Uterus (tissue), 4 donors: Measurements from ENCODE around the gene SPTBN5. TPM values are rescaled to one million over a fixed set of nuclear protein-coding genes. Genes with fewer than 3 reads are reported as not detected.

Source experiments
- DNase-seq, 2 donors: peaks; one replicate each; pipeline ENCODE4 v3.0.0-alpha.2; 2019 to 2020
- H3K27ac ChIP-seq, 2 donors: fragments of 200-600 bp; sonication (generic); 1 replicate in 1 of 2; 2 replicates in 1 of 2; pipeline ENCODE4 v1.5.1; 2016 to 2018
- H3K27me3 ChIP-seq, 2 donors: fragments of 200-600 bp; sonication (generic); one replicate each; pipeline ENCODE4 v1.5.1; 2018 to 2019; ENCODE audit warnings: control low read depth in 1 of 2
- H3K36me3 ChIP-seq, 2 donors: fragments of 200-600 bp; sonication (generic); one replicate each; pipeline ENCODE4 v1.5.1; 2019; ENCODE audit warnings: control low read depth in 1 of 2
- H3K4me1 ChIP-seq, 2 donors: fragments of 200-600 bp; sonication (generic); one replicate each; pipeline ENCODE4 v1.5.1; 2018 to 2019; ENCODE audit warnings: control low read depth in 1 of 2
- H3K4me3 ChIP-seq, 2 donors: fragments of 200-600 bp; sonication (generic); 1 replicate in 1 of 2; 2 replicates in 1 of 2; pipeline ENCODE4 v1.5.1; 2018 to 2019; ENCODE audit warnings: mild to moderate bottlenecking in 1 of 2
- H3K9me3 ChIP-seq, 2 donors: fragments of 200-600 bp; sonication (generic); one replicate each; pipeline ENCODE4 v1.5.1; 2019; ENCODE audit warnings: control low read depth in 1 of 2
- POLR2A ChIP-seq, 2 donors: fragments of 450-650 bp; IDR thresholded peaks; one replicate each; pipeline ENCODE4 v1.6.1; 2016; ENCODE audit warnings: antibody characterized with exemption in 2 of 2, mild to moderate bottlenecking in 1 of 2, moderate library complexity in 1 of 2
- intact Hi-C: fragments of 100-400 bp; cut with DNase I; formaldehyde crosslinking; loops from one replicate; pipeline ENCODE4 v1.15.1; 2023; ENCODE audit warnings: low total_unique reads
- total RNA-seq, 4 donors: library from RNA; depleted of rRNA in 3 of 4; stranded (reverse); fragments of >200 nt in 3 of 4; gene quantifications; one replicate each; pipeline versions ENCODE4 v1.1.0 to v1.2.4, GENCODE V29; 2014 to 2023
- TF ChIP-seq, protein P1 (sequence below), 4 experiments: fragments of 200-600 bp in 2 of 4; fragments of 450-650 bp in 2 of 4; sonication (generic) in 2 of 4; IDR thresholded peaks; one replicate each; pipeline ENCODE4 v1.5.1; 2016 to 2019; ENCODE audit warnings: antibody characterized with exemption in 4 of 4, mild to moderate bottlenecking in 2 of 4, moderate library complexity in 1 of 4
- donor health status: DM: yes; HTN: yes; CAD: no.

Gene SPTBN5
- total RNA-seq, 4 donors from 2014 or later, result 0.51 to 0.76 (median 0.61) TPM; not detected in 1

DNA sequence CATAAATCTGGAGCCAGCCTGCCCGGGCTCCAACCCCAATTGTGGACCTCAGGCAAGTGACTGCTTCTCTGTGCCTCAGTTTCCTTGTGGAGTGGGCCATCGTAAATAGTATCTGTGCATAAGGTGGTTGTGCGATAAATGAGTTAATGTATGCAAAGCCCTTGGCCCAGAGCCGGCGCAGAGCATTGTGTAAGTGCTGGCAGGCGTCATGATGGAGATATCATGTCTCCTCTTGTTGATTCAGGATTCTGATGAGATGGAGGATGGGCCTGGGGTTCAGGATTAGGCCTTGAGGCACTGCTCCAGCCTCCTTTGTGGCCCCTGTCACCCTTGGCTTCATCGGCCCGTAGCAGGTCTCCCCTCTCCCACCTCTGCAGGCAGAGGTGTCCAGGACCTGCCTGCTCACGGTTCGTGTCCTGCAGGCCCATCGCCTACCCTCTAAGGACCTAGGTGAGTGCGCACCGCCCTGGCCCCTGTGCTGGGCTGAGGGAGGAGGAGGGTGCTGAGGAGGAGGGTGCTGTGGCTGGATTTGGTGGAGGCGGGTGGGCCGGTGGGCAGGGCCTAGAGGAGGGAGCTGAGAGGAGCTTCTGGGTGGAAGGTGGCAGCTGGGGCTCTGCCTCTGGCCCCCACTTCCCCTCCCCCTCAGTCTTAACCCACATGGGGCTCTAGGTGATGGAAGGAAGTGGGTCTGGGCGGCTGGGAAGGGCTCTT is 53.9 kb downstream of the SPTBN5 start:
- intact Hi-C loops, result no loop called here
- no peak for TF ChIP-seq POLR2A (IDR thresholded peaks at IDR 0.05)
- Histone ChIP-seq H3K27ac (no peak overlapping the region), H3K4me3 (no peak overlapping the region), H3K27me3 (no peaks in the 10 kb centered on the region), H3K36me3 (no peaks in the 10 kb centered on the region), H3K4me1 (no peaks in the 10 kb centered on the region), H3K9me3 (no peaks in the 10 kb centered on the region)
- DNase-seq, result no peak

DNA sequence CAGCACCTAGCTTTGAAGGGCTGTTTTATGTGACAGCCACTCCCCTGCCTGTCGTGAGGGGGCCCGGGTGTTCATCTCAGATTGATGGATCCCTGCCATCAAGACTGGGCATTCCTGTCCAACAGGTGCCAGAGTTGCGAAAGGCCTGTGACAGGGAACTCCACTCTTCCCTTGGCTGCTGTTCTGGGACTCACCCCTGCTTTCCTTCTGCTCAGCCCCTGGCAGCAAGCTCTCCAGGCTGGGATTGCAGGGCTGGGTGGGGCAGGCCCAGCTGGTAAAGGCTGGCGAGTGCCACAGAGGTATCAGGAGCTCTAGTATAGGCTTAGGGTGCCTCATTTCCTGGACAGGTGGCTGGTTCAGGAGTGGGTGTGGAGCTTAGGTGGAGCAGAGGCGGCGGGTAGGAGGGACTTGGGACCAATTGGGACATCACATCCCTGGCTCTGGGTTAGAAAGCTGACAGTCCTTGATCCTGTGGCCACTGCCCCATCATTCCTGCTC is 55.4 kb downstream of the SPTBN5 start, which contains the start of gene PLA2G4B:
PLA2G4B (plus strand) TSS at position 448 of the 498 bp plus-strand sequence. CDS start 67 bp downstream, outside the sequence.
- H3K36me3 ChIP-seq, result no peaks in the 10 kb centered on the region
- intact Hi-C loops, result no loop called here
- no peak within 1 kb of the TSS for H3K4me3 ChIP-seq
- no peak for TF ChIP-seq POLR2A (IDR thresholded peaks at IDR 0.05)
- TF ChIP-seq, protein P1, sequence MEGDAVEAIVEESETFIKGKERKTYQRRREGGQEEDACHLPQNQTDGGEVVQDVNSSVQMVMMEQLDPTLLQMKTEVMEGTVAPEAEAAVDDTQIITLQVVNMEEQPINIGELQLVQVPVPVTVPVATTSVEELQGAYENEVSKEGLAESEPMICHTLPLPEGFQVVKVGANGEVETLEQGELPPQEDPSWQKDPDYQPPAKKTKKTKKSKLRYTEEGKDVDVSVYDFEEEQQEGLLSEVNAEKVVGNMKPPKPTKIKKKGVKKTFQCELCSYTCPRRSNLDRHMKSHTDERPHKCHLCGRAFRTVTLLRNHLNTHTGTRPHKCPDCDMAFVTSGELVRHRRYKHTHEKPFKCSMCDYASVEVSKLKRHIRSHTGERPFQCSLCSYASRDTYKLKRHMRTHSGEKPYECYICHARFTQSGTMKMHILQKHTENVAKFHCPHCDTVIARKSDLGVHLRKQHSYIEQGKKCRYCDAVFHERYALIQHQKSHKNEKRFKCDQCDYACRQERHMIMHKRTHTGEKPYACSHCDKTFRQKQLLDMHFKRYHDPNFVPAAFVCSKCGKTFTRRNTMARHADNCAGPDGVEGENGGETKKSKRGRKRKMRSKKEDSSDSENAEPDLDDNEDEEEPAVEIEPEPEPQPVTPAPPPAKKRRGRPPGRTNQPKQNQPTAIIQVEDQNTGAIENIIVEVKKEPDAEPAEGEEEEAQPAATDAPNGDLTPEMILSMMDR (IDR thresholded peaks at IDR 0.05), result no peak
- no peak within 1 kb of the TSS for H3K27ac ChIP-seq
- no peak for DNase-seq
- no peaks in the 10 kb centered on the region for H3K9me3 ChIP-seq
- H3K27me3 ChIP-seq, result no peaks in the 10 kb centered on the region
- no peaks in the 10 kb centered on the region for H3K4me1 ChIP-seq

DNA sequence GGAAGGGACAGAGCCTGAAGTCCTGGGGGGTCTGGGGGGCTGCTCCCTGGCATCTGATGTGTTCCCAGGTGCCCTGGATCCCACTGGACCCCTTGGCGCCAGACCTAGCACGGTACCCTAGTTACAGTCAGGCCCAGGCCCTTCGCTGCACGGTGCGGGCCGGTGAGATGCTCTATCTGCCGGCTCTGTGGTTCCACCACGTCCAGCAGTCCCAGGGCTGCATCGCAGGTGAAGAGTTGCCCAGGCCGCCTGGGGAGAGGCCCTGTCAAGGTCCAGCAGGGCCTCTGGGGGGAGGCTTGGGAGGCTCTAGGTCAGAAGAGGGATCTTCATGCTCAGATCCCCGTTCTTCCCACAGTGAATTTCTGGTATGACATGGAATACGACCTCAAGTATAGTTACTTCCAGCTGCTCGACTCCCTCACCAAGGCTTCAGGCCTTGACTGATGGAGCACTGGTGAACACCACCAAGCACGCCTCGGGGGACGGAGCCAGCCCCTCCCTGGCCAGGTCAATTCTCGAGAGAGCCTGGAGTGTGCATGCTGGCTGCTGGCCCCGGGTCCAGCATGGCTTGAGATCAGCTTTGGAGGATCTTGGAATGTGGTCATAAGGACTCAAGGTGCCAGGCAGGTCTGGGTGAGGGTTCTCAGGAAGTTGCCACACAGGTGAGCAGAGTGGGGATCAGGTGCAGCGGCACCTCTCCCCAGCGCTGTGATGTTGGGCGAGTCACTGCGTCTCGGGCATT is 57.0 kb downstream of the SPTBN5 start:
- DNase-seq, result no peak
- Histone ChIP-seq H3K4me3 (no peak overlapping the region), H3K4me1 (no peaks in the 10 kb centered on the region), H3K9me3 (no peaks in the 10 kb centered on the region), H3K27ac (no peak overlapping the region), H3K36me3 (no peaks in the 10 kb centered on the region), H3K27me3 (no peaks in the 10 kb centered on the region)
- TF ChIP-seq POLR2A (IDR thresholded peaks at IDR 0.05), result no peak
- TF ChIP-seq, protein P1 (IDR thresholded peaks at IDR 0.05), result no peak
- intact Hi-C loops, result no loop called here

DNA sequence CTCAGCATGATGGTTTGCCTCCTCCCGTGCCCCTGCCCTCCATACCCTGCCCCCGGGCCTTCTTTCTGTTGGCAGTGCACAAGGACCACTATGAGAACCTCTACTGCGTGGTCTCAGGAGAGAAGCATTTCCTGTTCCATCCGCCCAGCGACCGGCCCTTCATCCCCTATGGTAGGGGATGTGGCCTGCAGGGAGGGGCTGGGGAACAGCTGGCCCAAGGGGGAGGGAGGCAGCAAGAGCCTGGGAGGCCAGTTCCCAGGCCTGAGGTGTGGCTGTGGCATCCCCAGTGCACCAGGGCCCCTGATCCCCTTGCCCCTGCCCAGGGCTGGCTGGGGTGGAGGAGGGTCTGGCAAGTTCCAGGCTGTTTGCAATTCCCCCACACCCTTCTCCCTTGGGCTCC is 57.8 kb downstream of the SPTBN5 start:
- no peak for DNase-seq
- H3K4me1 ChIP-seq, result no peaks in the 10 kb centered on the region
- H3K9me3 ChIP-seq, result no peaks in the 10 kb centered on the region
- H3K27me3 ChIP-seq, result no peaks in the 10 kb centered on the region
- no peaks in the 10 kb centered on the region for H3K36me3 ChIP-seq
- TF ChIP-seq, protein P1 (IDR thresholded peaks at IDR 0.05), result no peak
- no peak for TF ChIP-seq POLR2A (IDR thresholded peaks at IDR 0.05)
- H3K4me3 ChIP-seq, result no peak overlapping the region
- H3K27ac ChIP-seq, result no peak overlapping the region
- intact Hi-C loops, result no loop called here

DNA sequence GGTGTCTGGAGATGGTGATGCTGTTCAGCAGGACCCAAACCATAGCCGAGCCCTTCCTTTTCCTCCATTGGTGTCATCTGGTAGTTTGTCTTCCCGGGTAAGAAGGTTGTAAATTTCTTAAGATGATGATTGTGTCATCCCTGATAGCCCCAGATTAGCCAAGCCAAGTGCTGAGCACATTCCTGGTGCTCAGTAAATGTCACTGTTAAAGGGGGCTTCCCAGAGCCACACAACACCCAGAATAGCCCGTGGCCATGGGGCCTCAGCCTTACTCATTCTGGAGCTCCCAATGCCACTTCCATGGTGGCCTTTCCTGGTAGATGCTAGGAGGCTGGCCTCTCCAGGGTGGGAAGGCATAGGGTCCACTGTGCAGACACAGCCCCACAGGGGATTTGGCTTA is 59.8 kb downstream of the SPTBN5 start:
- Histone ChIP-seq H3K36me3 (no peaks in the 10 kb centered on the region), H3K4me1 (peaks cover 0 to 6% of the 10 kb centered on the region in 2 donors), H3K27me3 (no peaks in the 10 kb centered on the region), H3K27ac (no peak overlapping the region), H3K4me3 (no peak overlapping the region), H3K9me3 (no peaks in the 10 kb centered on the region)
- DNase-seq, result no peak
- intact Hi-C loops, result no loop called here
- TF ChIP-seq POLR2A (IDR thresholded peaks at IDR 0.05), result no peak
- TF ChIP-seq, protein P1 (IDR thresholded peaks at IDR 0.05), result no peak
